ENCODE measurements around the gene SPPL3.

Gene SPPL3

DNA sequence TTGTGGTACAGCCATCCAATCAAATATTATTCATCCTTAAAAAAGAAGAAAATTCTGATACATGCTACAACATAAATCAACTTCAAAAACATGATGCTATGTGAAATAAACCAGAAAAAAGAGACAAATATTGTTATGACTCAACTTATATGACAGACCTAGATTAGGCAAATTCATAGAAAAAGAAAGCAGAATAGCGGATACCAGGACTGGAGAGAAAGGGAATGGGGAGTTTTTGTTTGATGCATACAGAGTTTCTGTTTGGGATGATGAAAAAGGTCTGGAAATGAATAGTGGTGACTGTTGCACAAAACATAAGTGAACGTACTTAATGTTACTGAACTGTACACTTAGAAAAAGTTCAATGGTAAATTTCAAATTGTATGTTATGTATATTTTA lies 82.3 kb downstream of the SPPL3 start:
- POLR2A ChIA-PET (ENCODE audit: low non-redundant PET): no interaction called here
- CTCF ChIA-PET: no interaction called here
- H3K27ac ChIP-seq: no peak overlapping the region
- TF ChIP-seq, protein P1, sequence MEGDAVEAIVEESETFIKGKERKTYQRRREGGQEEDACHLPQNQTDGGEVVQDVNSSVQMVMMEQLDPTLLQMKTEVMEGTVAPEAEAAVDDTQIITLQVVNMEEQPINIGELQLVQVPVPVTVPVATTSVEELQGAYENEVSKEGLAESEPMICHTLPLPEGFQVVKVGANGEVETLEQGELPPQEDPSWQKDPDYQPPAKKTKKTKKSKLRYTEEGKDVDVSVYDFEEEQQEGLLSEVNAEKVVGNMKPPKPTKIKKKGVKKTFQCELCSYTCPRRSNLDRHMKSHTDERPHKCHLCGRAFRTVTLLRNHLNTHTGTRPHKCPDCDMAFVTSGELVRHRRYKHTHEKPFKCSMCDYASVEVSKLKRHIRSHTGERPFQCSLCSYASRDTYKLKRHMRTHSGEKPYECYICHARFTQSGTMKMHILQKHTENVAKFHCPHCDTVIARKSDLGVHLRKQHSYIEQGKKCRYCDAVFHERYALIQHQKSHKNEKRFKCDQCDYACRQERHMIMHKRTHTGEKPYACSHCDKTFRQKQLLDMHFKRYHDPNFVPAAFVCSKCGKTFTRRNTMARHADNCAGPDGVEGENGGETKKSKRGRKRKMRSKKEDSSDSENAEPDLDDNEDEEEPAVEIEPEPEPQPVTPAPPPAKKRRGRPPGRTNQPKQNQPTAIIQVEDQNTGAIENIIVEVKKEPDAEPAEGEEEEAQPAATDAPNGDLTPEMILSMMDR (conservative IDR thresholded peaks at IDR 0.05; ENCODE audit: low read depth): no peak
- DNase-seq (ENCODE audit: low spot score): no peak

DNA sequence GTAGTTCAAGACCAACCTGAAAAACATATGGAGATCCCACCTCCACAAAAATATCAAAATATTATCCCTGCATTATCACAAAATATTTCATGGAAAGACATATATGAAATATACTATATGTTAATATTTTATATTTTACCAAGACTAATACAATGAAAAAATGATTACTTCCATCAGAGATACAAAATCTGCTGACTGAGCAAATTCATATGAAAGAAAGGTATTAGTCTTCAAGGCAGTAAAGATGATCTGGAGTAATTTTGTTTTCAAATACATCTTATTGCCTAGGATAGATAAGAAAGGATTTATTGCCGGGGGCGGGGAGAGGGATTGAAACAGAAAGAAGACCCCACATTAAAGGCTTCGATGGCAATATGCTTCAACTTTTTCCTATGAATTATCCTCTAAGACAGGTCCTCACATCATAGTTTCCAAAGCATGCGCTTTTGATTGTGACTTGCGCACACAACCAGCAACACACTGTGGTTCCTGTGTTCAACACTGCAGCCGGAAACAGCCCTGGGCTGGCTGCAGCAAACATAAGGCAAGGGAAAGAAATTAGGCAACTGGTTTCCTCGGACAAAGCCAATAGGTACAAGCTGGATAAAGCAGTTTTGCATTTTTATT lies 83.2 kb downstream of the SPPL3 start:
- no peak for DNase-seq (ENCODE audit: low spot score)
- H3K27ac ChIP-seq: no peak overlapping the region
- POLR2A ChIA-PET (ENCODE audit: low non-redundant PET): no interaction called here
- CTCF ChIA-PET: no interaction called here
- TF ChIP-seq, protein P1 (conservative IDR thresholded peaks at IDR 0.05; ENCODE audit: low read depth): no peak

DNA sequence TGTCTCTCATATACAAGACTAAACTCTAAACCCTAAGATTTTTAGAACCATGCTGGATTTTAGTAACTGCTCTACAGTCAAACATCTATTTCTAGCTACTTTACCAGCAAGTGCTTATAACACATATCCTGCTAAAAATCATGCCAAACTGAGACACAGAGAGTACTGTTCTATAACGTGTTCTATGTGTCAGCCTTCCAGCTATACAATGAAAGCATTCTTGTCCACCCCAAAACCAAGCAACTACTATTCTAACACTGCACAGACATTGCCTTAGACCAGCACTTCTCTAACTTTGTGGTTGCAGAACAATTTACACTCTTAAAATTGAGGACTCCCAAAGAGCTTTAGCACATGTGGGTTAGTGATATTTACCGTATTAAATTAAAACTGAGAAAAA lies 85.7 kb downstream of the SPPL3 start:
- POLR2A ChIA-PET (ENCODE audit: low non-redundant PET): no interaction called here
- CTCF ChIA-PET: interaction anchor here (0.6 kb wide), 1 partner anchor 71 kb away, joined by 3 read pairs; no protein-coding TSS in a partner anchor
- H3K27ac ChIP-seq: no peak overlapping the region

DNA sequence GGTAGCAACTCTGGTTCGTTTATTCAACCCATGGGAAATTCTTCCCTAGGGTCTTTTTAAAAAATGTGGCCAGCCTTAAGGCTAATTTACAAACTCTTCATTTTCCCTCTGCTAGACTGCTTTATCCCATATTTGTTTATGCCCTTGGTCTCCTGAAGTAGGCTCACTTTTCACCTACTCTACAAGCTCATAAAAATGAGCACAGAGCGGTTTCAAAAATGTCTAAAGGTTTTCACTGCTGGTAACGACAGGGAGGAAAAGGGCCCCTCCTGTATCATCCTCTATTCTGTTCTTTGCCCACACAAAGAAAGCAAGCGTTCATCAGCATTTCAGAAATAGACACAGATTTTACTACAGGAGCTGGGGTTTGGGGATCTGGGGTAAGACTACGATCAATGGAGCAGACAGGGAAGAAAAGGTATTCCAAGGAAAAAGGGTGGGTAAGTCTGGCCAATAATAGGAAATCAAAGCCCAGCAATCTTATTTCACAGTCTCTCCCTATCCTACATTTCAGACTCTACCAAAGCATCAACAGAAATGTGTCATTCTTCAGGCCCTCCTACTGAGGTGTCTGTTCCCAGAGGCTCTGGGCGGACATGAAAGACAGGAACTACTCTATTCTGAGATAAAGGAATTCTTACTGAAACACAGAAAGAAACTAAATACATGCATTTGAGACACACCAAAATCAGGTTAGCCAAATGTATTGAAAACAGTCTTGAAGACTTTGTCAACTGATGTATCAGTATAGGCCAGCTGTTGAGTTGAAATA lies 86.4 kb downstream of the SPPL3 start:
- CTCF ChIA-PET: interaction anchor here (0.6 kb wide), 2 partner anchors 71 to 684 kb away, joined by 3 read pairs; no protein-coding TSS in a partner anchor

More for the DNA sequence above, 85.7 kb downstream of the SPPL3 start:
- TF ChIP-seq, protein P1 (conservative IDR thresholded peaks at IDR 0.05; ENCODE audit: low read depth): no peak
- DNase-seq (ENCODE audit: low spot score): no peak

DNA sequence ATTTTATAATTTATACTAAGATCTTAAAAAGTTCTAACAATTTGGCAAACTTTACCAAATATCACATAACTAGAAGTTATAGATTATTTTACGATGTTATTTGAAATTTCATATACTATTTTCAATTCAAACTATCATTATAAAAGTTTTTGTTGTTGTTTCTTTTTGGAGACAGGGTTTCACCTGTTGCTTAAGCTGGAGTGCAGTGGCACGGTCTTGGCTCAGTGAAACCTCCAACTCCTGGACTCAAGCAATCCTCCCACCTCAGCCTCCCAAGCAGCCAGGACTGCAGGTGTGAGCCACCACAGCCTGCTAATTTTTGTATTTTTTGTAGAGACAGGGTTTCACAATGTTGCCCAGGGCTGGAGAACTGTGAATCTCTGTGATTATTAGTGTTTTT lies 87.8 kb downstream of the SPPL3 start:
- POLR2A ChIA-PET (ENCODE audit: low non-redundant PET): no interaction called here
- no peak overlapping the region for H3K27ac ChIP-seq
- TF ChIP-seq, protein P1 (conservative IDR thresholded peaks at IDR 0.05; ENCODE audit: low read depth): no peak
- CTCF ChIA-PET: interaction anchor here (0.8 kb wide), 1 partner anchor 106 kb away, joined by 4 read pairs; the partner anchor contains the start of gene UNC119B
- no peak for DNase-seq (ENCODE audit: low spot score)

More for the DNA sequence above, 86.4 kb downstream of the SPPL3 start:
- POLR2A ChIA-PET (ENCODE audit: low non-redundant PET): no interaction called here
- TF ChIP-seq, protein P1 (conservative IDR thresholded peaks at IDR 0.05; ENCODE audit: low read depth): no peak
- H3K27ac ChIP-seq: no peak overlapping the region
- no peak for DNase-seq (ENCODE audit: low spot score)

DNA sequence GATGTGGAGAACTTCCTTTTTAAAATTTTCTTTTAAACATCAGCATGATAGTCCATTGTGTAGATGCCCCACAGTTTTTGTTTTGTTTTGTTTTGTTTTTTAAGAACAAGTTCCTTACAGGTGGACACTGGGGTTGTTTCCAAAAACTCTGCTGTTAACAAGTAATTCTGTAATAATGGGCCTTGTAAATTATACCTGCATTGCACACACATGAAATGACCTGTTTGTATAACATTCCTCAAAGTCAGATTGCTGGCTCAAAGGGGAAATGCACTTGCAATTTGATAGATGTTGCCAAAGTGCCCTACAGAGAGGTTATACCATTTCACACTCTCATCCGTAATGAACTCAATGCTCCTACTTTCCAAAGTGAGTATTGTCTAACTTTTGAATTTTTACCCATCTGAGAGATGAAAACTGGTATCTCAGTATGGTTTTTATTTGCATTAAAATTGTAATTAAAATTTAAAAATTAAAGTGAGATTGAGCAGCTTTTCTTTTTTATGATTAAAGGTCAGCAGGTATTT lies 89.2 kb downstream of the SPPL3 start:
- no peak for DNase-seq (ENCODE audit: low spot score)
- CTCF ChIA-PET: interaction anchor here (0.6 kb wide), 1 partner anchor 157 kb away, joined by 4 read pairs; no protein-coding TSS in a partner anchor
- POLR2A ChIA-PET (ENCODE audit: low non-redundant PET): no interaction called here

More for the DNA sequence above, 89.2 kb downstream of the SPPL3 start:
- no peak overlapping the region for H3K27ac ChIP-seq
- TF ChIP-seq, protein P1 (conservative IDR thresholded peaks at IDR 0.05; ENCODE audit: low read depth): no peak

Measured in RWPE1 (cell line).